Muscle layer of colon (tissue), 2 donors: ENCODE data around the gene CYB5B.

Experiments used
- H3K27ac ChIP-seq: one replicate; pipeline ENCODE4 v1.7.0; 2013; ENCODE audit warnings: low read depth, mild to moderate bottlenecking, low read length, moderate library complexity
- H3K27me3 ChIP-seq, 2 donors: one replicate each; pipeline ENCODE4 v1.7.0; 2013; ENCODE audit warnings: low read length in 2 of 2, mild to moderate bottlenecking in 2 of 2; ENCODE audit not compliant: insufficient read depth in 2 of 2, control insufficient read depth in 1 of 2
- H3K36me3 ChIP-seq: one replicate; pipeline ENCODE4 v1.7.0; 2013; ENCODE audit warnings: mild to moderate bottlenecking, low read length; ENCODE audit not compliant: insufficient read depth
- H3K4me1 ChIP-seq: one replicate; pipeline ENCODE4 v1.7.0; 2013; ENCODE audit warnings: mild to moderate bottlenecking, low read length; ENCODE audit not compliant: insufficient read depth
- H3K4me3 ChIP-seq, 2 donors: one replicate each; pipeline ENCODE4 v1.7.0; 2013; ENCODE audit warnings: low read length in 2 of 2, low read depth in 1 of 2, mild to moderate bottlenecking in 1 of 2, moderate library complexity in 1 of 2
- H3K9ac ChIP-seq: one replicate; pipeline ENCODE4 v1.7.0; 2013; ENCODE audit warnings: low read length
- H3K9me3 ChIP-seq: one replicate; pipeline ENCODE4 v1.7.0; 2013; ENCODE audit warnings: mild to moderate bottlenecking, low read length
- donor health status: abdominal sarcoma.
- donor health status: Adenocarcinoma of cecum.

CYB5B gene

GRCh38 chr16:69453936-69454335 is 29.5 kb downstream of the CYB5B start:
- H3K4me1 ChIP-seq = no peaks in the 10 kb centered on the region
- peaks cover 3% of the 10 kb centered on the region for H3K36me3 ChIP-seq
- H3K9ac ChIP-seq = no peak overlapping the region
- no peak overlapping the region for H3K4me3 ChIP-seq
- H3K9me3 ChIP-seq = no peaks in the 10 kb centered on the region
- no peaks in the 10 kb centered on the region for H3K27me3 ChIP-seq
- no peak overlapping the region for H3K27ac ChIP-seq

GRCh38 chr16:69463876-69464275 is 39.5 kb downstream of the CYB5B start:
- Histone ChIP-seq H3K9ac (no peak overlapping the region), H3K36me3 (peaks cover 5% of the 10 kb centered on the region), H3K27ac (no peak overlapping the region), H3K4me1 (no peaks in the 10 kb centered on the region), H3K27me3 (no peaks in the 10 kb centered on the region), H3K4me3 (no peak overlapping the region), H3K9me3 (no peaks in the 10 kb centered on the region)

- H3K9ac ChIP-seq = no peak overlapping the region
- H3K4me3 ChIP-seq = no peak overlapping the region
- H3K4me1 ChIP-seq = no peaks in the 10 kb centered on the region
- H3K27me3 ChIP-seq = no peaks in the 10 kb centered on the region
- no peak overlapping the region for H3K27ac ChIP-seq
- peaks cover 5% of the 10 kb centered on the region for H3K36me3 ChIP-seq
- H3K9me3 ChIP-seq = no peaks in the 10 kb centered on the region
Observed at GRCh38 chr16:69465083-69465721, 40.8 kb downstream of the CYB5B start.

GRCh38 chr16:69465881-69466280 is 41.5 kb downstream of the CYB5B start:
- H3K27ac ChIP-seq = no peak overlapping the region
- no peak overlapping the region for H3K9ac ChIP-seq
- H3K36me3 ChIP-seq = peaks cover 5% of the 10 kb centered on the region
- no peaks in the 10 kb centered on the region for H3K4me1 ChIP-seq
- no peaks in the 10 kb centered on the region for H3K9me3 ChIP-seq
- H3K4me3 ChIP-seq = no peak overlapping the region
- no peaks in the 10 kb centered on the region for H3K27me3 ChIP-seq

GRCh38 chr16:69466547-69466946 is 42.1 kb downstream of the CYB5B start:
- Histone ChIP-seq H3K4me3 (no peak overlapping the region), H3K9me3 (no peaks in the 10 kb centered on the region), H3K4me1 (no peaks in the 10 kb centered on the region), H3K27ac (no peak overlapping the region), H3K9ac (no peak overlapping the region), H3K36me3 (peaks cover 5% of the 10 kb centered on the region), H3K27me3 (no peaks in the 10 kb centered on the region)

GRCh38 chr16:69467080-69467479 is 42.7 kb downstream of the CYB5B start:
- H3K36me3 ChIP-seq = peaks cover 5% of the 10 kb centered on the region
- no peaks in the 10 kb centered on the region for H3K9me3 ChIP-seq
- no peak overlapping the region for H3K9ac ChIP-seq
- H3K27ac ChIP-seq = no peak overlapping the region
- no peak overlapping the region for H3K4me3 ChIP-seq
- no peaks in the 10 kb centered on the region for H3K27me3 ChIP-seq
- no peaks in the 10 kb centered on the region for H3K4me1 ChIP-seq

- Histone ChIP-seq H3K4me3 (no peak overlapping the region), H3K4me1 (no peaks in the 10 kb centered on the region), H3K27ac (no peak overlapping the region), H3K9ac (no peak overlapping the region), H3K9me3 (no peaks in the 10 kb centered on the region), H3K36me3 (peaks cover under 1% of the 10 kb centered on the region), H3K27me3 (no peaks in the 10 kb centered on the region)
Observed at GRCh38 chr16:69467531-69468204, 43.2 kb downstream of the CYB5B start.

- no peaks in the 10 kb centered on the region for H3K27me3 ChIP-seq
- no peaks in the 10 kb centered on the region for H3K36me3 ChIP-seq
- no peaks in the 10 kb centered on the region for H3K4me1 ChIP-seq
- H3K4me3 ChIP-seq = no peak overlapping the region
- H3K9me3 ChIP-seq = no peaks in the 10 kb centered on the region
- no peak overlapping the region for H3K9ac ChIP-seq
- no peak overlapping the region for H3K27ac ChIP-seq
Observed at GRCh38 chr16:69469807-69470561, 45.6 kb downstream of the CYB5B start.

GRCh38 chr16:69471121-69471520 is 46.7 kb downstream of the CYB5B start:
- no peak overlapping the region for H3K9ac ChIP-seq
- no peaks in the 10 kb centered on the region for H3K4me1 ChIP-seq
- H3K4me3 ChIP-seq = no peak overlapping the region
- H3K27me3 ChIP-seq = no peaks in the 10 kb centered on the region
- no peak overlapping the region for H3K27ac ChIP-seq
- H3K36me3 ChIP-seq = no peaks in the 10 kb centered on the region
- H3K9me3 ChIP-seq = no peaks in the 10 kb centered on the region

- H3K27ac ChIP-seq = no peak overlapping the region
- H3K36me3 ChIP-seq = no peaks in the 10 kb centered on the region
- H3K4me3 ChIP-seq = no peak overlapping the region
- H3K27me3 ChIP-seq = no peaks in the 10 kb centered on the region
- H3K9ac ChIP-seq = no peak overlapping the region
- H3K9me3 ChIP-seq = no peaks in the 10 kb centered on the region
- H3K4me1 ChIP-seq = no peaks in the 10 kb centered on the region
Observed at GRCh38 chr16:69474408-69474807, 50.0 kb downstream of the CYB5B start.

GRCh38 chr16:69476920-69477443 is 52.6 kb downstream of the CYB5B start:
- H3K4me3 ChIP-seq = no peak overlapping the region
- H3K36me3 ChIP-seq = no peaks in the 10 kb centered on the region
- H3K27me3 ChIP-seq = no peaks in the 10 kb centered on the region
- H3K4me1 ChIP-seq = peaks cover 4% of the 10 kb centered on the region
- no peak overlapping the region for H3K27ac ChIP-seq
- no peak overlapping the region for H3K9ac ChIP-seq
- H3K9me3 ChIP-seq = no peaks in the 10 kb centered on the region
